Measurements from ENCODE around the gene PLPPR5. TPM values are rescaled to one million over a fixed set of nuclear protein-coding genes. Genes with fewer than 3 reads are reported as not detected.

Gene PLPPR5
- total and polyA plus RNA-seq, 2 of the 8 experiments (the other 6 are each of a cell fraction or from before 2014, with no cell fraction given): 1.9 to 5.6 TPM

- TF ChIP-seq CHD7 (IDR thresholded peaks at IDR 0.05; ENCODE audit: insufficient replicate concordance, low read length) (no peak), SIRT6 (IDR thresholded peaks at IDR 0.05; ENCODE audit: low read length) (no peak), SIX5 (IDR thresholded peaks at IDR 0.05; ENCODE audit: low read depth, low read length) (no peak), FOSL1 (IDR thresholded peaks at IDR 0.05; ENCODE audit: insufficient read depth, low read depth, low read length) (no peak), TAF7 (optimal IDR thresholded peaks at IDR 0.05; ENCODE audit: borderline replicate concordance, low read depth, low read length) (no peak), RNF2 (IDR thresholded peaks at IDR 0.05; ENCODE audit: borderline replicate concordance, low read depth, low read length, missing control alignments, poor library complexity, severe bottlenecking) (no peak), MAFK (IDR thresholded peaks at IDR 0.05; ENCODE audit: low read depth, low read length) (no peak), SUZ12 (IDR thresholded peaks at IDR 0.05; ENCODE audit: low read length) (no peak), SP2 (IDR thresholded peaks at IDR 0.05; ENCODE audit: low read length) (no peak), RBBP5 (IDR thresholded peaks at IDR 0.05; ENCODE audit: borderline replicate concordance, low read depth, low read length) (no peak), KDM1A (IDR thresholded peaks at IDR 0.05; ENCODE audit: borderline replicate concordance, low read length) (no peak)
Measured at GRCh38 chr1:98926597-98926996, 78.1 kb downstream of the PLPPR5 start (continued).
